ENCODE results near the gene SUV39H1.
"Not testable (repeated sequence)": the region's sequence is repeated elsewhere in the genome, so short reads cannot be mapped to it uniquely, and the experiment has no call there.

The SUV39H1 gene

GRCh38 chrX:48688531-48689150 is 7.9 kb upstream of the SUV39H1 start:
- H3K9ac ChIP-seq = no peak overlapping the region
- no peak overlapping the region for H3K4me2 ChIP-seq
- H3K27me3 ChIP-seq (ENCODE audit: insufficient read depth, low read depth) = no peaks in the 10 kb centered on the region
- H3K27ac ChIP-seq = no peak overlapping the region
- TF ChIP-seq CTCF (conservative IDR thresholded peaks at IDR 0.05; ENCODE audit: low read depth, low read length) = no peak
- no peaks in the 10 kb centered on the region for H3K4me1 ChIP-seq (ENCODE audit: low read depth, poor library complexity, severe bottlenecking)
- no peak overlapping the region for H3K4me3 ChIP-seq (IDR thresholded peaks at IDR 0.05; ENCODE audit: insufficient read depth, low read depth, low read length)
- no peak overlapping the region for H2AFZ ChIP-seq (ENCODE audit: low read depth)
- no peaks in the 10 kb centered on the region for H4K20me1 ChIP-seq (ENCODE audit: insufficient read depth)
- H3K36me3 ChIP-seq (ENCODE audit: insufficient read depth) = no peaks in the 10 kb centered on the region
- H3K79me2 ChIP-seq (ENCODE audit: insufficient read depth, low read depth) = no peaks in the 10 kb centered on the region

GRCh38 chrX:48689208-48689920 is 7.2 kb upstream of the SUV39H1 start:
- Histone ChIP-seq H3K4me1 (ENCODE audit: low read depth, poor library complexity, severe bottlenecking) (no peaks in the 10 kb centered on the region), H3K4me2 (no peak overlapping the region), H2AFZ (ENCODE audit: low read depth) (no peak overlapping the region), H3K36me3 (ENCODE audit: insufficient read depth) (no peaks in the 10 kb centered on the region), H3K9ac (no peak overlapping the region), H4K20me1 (ENCODE audit: insufficient read depth) (no peaks in the 10 kb centered on the region), H3K4me3 (IDR thresholded peaks at IDR 0.05; ENCODE audit: insufficient read depth, low read depth, low read length) (no peak overlapping the region), H3K27me3 (ENCODE audit: insufficient read depth, low read depth) (no peaks in the 10 kb centered on the region), H3K79me2 (ENCODE audit: insufficient read depth, low read depth) (no peaks in the 10 kb centered on the region), H3K27ac (no peak overlapping the region)
- no peak for TF ChIP-seq CTCF (conservative IDR thresholded peaks at IDR 0.05; ENCODE audit: low read depth, low read length)

GRCh38 chrX:48691746-48692145 is 4.8 kb upstream of the SUV39H1 start:
- H3K79me2 ChIP-seq (ENCODE audit: insufficient read depth, low read depth); H3K9ac ChIP-seq; H3K4me3 ChIP-seq (IDR thresholded peaks at IDR 0.05; ENCODE audit: insufficient read depth, low read depth, low read length); H3K27me3 ChIP-seq (ENCODE audit: insufficient read depth, low read depth); H4K20me1 ChIP-seq (ENCODE audit: insufficient read depth); H3K27ac ChIP-seq; H3K4me1 ChIP-seq (ENCODE audit: low read depth, poor library complexity, severe bottlenecking); H3K4me2 ChIP-seq; H3K36me3 ChIP-seq (ENCODE audit: insufficient read depth); H2AFZ ChIP-seq (ENCODE audit: low read depth): not testable (repeated sequence)

GRCh38 chrX:48694776-48695533 is 1.6 kb upstream of the SUV39H1 start:
- H3K27me3 ChIP-seq (ENCODE audit: insufficient read depth, low read depth) = no peaks in the 10 kb centered on the region
- H3K9ac ChIP-seq = no peak overlapping the region
- H2AFZ ChIP-seq (ENCODE audit: low read depth) = peak overlapping the region; percentile 71; the same call in 1 of the 2 replicates
- no peaks in the 10 kb centered on the region for H3K36me3 ChIP-seq (ENCODE audit: insufficient read depth)
- H3K27ac ChIP-seq = no peak overlapping the region
- TF ChIP-seq CTCF (conservative IDR thresholded peaks at IDR 0.05; ENCODE audit: low read depth, low read length) = no peak
- peaks cover 5% of the 10 kb centered on the region for H3K4me1 ChIP-seq (ENCODE audit: low read depth, poor library complexity, severe bottlenecking)
- no peaks in the 10 kb centered on the region for H4K20me1 ChIP-seq (ENCODE audit: insufficient read depth)
- H3K79me2 ChIP-seq (ENCODE audit: insufficient read depth, low read depth) = peaks cover 18% of the 10 kb centered on the region; the same call in 1 of the 2 replicates
- peak overlapping the region; percentile 68; the same call in 1 of the 2 replicates for H3K4me2 ChIP-seq
- no peak overlapping the region for H3K4me3 ChIP-seq (IDR thresholded peaks at IDR 0.05; ENCODE audit: insufficient read depth, low read depth, low read length)
